SKM-1 (cell line): ENCODE results near the gene VTA1.
"Not testable (repeated sequence)": the region's sequence is repeated elsewhere in the genome, so short reads cannot be mapped to it uniquely, and the experiment has no call there.

Experiments used
- DNase-seq: peaks from one replicate; lab custom pipeline; 2025; ENCODE audit not compliant: unreplicated experiment; lab: John Stamatoyannopoulos, UW

VTA1 gene

GRCh38 chr6:142223938-142224337, 76.9 kb downstream of the VTA1 start:
- no peak for DNase-seq

GRCh38 chr6:142225115-142225514, 78.1 kb downstream of the VTA1 start:
- no peak for DNase-seq

GRCh38 chr6:142225552-142225951, 78.5 kb downstream of the VTA1 start:
- no peak for DNase-seq

- DNase-seq = no peak
These were observed 79.7 kb downstream of the VTA1 start for GRCh38 chr6:142226731-142227130.

- DNase-seq = not testable (repeated sequence)
These were observed 82.6 kb downstream of the VTA1 start for GRCh38 chr6:142229518-142230270.

GRCh38 chr6:142232206-142233044, 85.4 kb downstream of the VTA1 start:
- DNase-seq = not testable (repeated sequence)

GRCh38 chr6:142233945-142234682, 87.1 kb downstream of the VTA1 start:
- no peak for DNase-seq

GRCh38 chr6:142235272-142235671, 88.2 kb downstream of the VTA1 start:
- DNase-seq = no peak

GRCh38 chr6:142235791-142236190, 88.7 kb downstream of the VTA1 start:
- DNase-seq = no peak

GRCh38 chr6:142236691-142237090, 89.6 kb downstream of the VTA1 start:
- DNase-seq = no peak

GRCh38 chr6:142238881-142239280, 91.8 kb downstream of the VTA1 start:
- DNase-seq = no peak

GRCh38 chr6:142240179-142240578, 93.1 kb downstream of the VTA1 start:
- DNase-seq = no peak

GRCh38 chr6:142241061-142241460, 94.0 kb downstream of the VTA1 start:
- peak; percentile 50 for DNase-seq

- no peak for DNase-seq
These were observed 95.2 kb downstream of the VTA1 start for GRCh38 chr6:142242269-142242668.

GRCh38 chr6:142246960-142247359, 99.9 kb downstream of the VTA1 start:
- no peak for DNase-seq

GRCh38 chr6:142249266-142249665, 102.2 kb downstream of the VTA1 start:
- DNase-seq = no peak

GRCh38 chr6:142251930-142252445, 104.9 kb downstream of the VTA1 start:
- DNase-seq = no peak

- DNase-seq = no peak
These were observed 107.5 kb downstream of the VTA1 start for GRCh38 chr6:142254513-142254912.

GRCh38 chr6:142255785-142256184, 108.7 kb downstream of the VTA1 start:
- no peak for DNase-seq

GRCh38 chr6:142258305-142258704, 111.2 kb downstream of the VTA1 start:
- DNase-seq = no peak

GRCh38 chr6:142258757-142259156, 111.7 kb downstream of the VTA1 start:
- no peak for DNase-seq
